SHP77 (cell line): ENCODE data around the gene KDM1A.

Source experiments
- DNase-seq, 2 experiments: peaks; one replicate each; lab custom pipeline; 2025; lab: John Stamatoyannopoulos, UW

KDM1A gene

DNA sequence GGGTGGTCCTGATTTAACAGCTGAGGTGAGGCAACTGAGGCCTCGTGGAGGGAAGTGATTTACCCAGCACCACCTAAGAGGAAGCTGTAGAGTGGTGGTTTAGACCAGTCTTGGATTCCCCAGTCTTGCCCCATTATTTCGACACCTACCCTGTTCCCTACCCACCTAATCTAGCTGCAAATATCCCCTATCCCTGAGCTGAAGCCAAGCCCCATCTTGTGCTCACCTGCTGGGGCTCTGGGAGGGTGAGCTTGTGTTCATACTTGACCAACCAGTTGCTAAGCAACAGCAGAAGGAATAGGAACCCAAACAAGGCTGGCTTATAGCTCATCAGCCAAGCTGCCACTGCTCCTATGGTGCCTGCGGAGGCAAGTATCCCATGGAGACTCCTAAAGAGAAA, 5.6 kb upstream of the KDM1A start:
- DNase-seq = peak; percentile 82 to 90

DNA sequence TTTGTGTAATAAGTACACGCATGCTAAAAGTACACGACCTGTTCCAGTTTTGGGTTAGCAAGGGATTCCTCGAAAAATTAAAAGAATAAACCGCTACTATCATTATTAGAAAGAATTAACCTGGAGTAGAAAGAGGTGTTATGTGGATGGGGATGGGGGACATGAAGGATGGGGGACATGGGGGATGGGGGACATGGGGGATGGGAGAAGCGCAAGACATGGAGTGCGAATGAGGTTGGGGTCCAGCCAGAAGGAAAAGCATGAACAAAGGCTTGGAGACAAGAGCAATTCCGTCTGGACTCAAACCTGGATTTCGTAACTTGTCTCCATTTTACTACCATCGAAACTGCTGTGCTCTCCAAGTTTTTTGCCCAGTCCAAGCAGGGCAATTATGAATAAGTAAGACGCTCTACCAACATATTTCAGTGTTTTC, 591 bp upstream of the KDM1A start:
- DNase-seq = no peak

- DNase-seq = peak; percentile 21 to 24
Observed at GRCh38 chr1:23019863-23020625, 776 bp downstream of the KDM1A start.

DNA sequence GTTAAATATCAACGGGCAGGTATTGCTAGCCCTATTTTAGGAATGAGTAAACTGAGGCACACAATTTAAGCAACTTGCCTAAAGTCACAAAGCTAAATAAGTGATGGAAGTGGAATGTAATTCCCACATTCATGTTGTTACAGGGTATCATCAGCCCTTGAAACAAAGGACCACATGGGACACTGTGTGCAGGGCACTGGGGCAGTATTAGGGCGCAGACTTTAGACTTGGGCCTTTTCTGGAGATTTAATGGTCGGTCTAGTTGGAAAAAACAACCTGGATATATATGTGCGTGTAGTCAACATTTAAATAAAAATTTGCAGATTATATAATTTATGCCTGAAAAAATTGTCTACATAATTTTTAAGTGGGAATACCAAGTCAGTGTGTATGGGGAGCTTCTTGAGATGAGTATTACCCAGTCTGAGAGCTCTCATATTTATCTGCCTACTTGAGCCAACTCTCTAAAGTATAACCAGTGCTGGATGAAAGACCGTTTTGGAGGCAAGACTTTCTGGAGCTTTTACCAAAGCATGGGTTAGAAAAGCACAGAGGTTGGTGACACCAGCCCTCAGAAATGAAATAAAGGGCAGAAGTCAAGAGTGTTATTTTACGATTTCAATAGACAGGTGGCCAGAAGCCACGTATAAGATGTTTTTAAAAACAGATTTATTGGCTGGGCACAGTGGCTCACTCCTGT, 1.6 kb downstream of the KDM1A start:
- DNase-seq = peak in 1 of 2 experiments; percentile 2

- no peak for DNase-seq
Observed at GRCh38 chr1:23021834-23022233, 2.6 kb downstream of the KDM1A start.

DNA sequence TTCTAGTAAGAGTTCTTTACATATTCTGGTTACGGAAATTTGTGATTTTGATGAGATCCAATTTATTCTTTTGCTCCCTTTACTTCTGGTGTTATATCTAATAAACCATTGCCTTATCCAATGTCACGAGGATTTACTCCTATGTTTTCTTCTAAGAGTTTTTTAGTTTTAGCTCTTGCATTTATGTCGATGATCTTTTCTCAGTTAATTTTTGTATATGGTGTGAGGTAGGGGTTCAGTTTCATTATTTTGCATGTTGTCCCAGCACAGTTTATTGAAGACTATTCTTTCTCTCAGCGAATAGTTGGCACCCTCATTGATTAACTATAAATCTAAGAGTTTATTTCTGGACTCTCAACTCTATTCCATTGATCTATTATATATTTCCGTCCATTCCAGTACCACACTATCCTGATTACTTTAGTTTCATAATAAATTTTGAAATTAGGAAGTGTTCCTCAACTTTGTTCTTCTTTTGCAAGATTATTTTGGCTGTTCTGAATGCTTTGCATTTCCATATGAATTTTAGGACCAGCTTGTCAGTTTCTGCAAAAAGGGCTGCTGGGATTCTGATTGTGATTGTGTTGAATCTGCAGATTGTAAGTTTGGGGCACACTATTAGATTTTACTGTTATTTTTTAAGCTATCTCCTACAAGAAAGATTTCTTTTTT, 4.0 kb downstream of the KDM1A start:
- no peak for DNase-seq

GRCh38 chr1:23026568-23026967, 7.3 kb downstream of the KDM1A start:
- DNase-seq = no peak

DNA sequence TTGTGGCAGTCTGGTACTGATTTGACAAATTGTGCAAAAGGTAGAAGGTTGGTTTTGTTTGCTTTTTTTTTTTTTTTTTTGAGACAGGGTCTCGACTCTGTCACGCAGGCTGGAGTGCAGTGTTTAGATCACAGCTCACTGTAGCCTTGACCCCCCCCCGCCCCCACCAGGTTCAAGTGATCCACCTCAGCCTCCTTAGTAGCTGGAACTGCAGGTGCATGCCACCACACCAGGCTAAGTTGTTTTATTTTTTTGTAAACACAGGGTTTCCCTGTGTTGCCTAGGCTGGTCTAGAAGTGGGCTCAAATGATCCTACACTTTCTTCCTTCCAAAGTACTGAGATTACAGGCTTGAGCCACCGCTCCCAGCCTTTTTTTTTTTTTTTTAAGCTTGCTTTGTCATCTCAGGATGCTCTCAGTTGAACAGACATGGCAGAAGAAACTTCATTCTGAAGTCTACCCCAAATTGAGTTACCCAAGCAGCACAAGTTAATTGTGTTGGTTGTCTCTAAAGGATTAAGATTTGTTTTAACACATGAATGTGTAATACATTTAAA, 8.2 kb downstream of the KDM1A start:
- no peak for DNase-seq

GRCh38 chr1:23029337-23029736, 10.1 kb downstream of the KDM1A start:
- no peak for DNase-seq

DNA sequence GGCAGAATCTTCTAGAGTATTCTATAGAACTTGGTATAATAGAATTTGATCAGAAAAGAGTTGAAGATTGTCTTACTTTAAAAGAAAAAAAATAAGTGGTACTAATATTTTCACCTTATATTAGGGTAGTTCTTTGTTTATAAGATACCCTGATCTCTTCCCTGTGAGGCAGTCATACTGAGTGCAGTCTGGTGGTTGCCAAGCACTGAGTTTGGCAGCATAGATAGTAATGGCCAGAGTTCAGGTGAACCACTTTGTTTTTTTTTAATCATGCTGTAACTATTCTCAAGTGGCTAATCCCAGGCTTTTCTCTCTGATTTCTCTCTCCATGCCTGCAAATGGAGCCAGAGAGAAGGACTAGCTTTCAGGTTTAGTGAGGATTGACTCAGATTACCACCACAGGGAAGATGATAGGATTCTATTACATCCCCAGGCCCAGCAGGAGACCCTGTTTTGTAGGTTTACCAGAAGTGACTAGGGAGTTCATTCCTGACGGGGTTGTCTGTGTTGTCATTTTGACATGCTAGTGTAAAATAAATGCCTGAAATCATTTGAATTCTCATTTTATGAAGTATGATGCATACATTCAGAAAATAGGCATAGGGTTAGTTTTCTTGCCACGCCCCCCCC, 16.7 kb downstream of the KDM1A start:
- DNase-seq = no peak

DNA sequence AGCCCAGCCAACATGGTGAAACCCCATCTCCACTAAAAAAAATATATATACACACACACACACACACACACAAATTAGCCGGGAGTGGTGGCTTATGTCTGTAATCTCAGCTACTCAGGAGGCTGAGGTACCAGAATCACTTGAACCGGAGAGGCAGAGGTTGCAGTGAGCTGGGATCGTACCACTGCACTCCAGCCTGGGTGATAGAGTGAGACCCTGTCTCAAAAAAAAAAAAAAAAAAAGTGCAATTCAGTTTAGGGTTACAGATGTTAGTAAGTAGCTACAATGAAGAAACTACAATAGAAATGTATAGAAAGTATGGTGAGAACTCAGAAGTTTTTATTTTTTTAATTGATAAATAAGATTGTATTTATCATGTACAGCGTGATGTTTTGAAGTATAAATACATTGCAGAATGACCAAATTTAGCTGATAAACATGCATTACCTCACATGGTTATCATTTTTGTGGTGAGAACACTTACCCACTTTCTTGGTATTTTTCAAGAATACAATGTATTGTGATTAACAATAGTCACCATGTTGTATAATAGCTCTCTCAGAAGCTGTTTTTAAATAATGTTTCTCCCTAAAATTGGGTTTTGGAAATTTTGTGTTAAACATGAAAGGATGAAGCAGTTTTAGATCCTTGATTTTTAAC, 17.9 kb downstream of the KDM1A start:
- DNase-seq = no peak

DNA sequence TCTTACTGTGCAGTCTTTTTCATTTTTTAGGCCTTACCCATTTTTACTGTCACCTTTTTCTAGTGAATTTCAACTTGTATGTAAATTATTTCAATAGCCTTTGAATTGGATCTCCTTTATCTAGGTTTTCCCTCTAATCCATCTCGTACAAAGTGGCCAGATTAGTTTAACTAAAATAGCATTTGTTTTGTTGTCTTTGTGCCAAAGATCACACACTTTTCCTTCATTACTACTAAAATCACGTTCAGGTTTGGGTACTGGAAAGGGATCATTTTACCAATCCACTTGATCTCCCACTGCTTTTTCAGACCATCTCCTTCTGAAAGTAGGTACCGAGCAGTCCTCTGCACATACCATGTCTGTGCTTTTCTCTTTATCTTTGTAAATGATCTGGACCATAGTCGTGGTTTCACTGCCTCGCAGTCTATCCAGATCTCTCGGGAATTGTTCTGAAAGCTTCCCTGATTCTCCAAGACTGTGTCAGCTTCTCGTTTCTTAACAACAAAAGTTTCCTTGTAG, 20.1 kb downstream of the KDM1A start:
- DNase-seq = no peak

DNA sequence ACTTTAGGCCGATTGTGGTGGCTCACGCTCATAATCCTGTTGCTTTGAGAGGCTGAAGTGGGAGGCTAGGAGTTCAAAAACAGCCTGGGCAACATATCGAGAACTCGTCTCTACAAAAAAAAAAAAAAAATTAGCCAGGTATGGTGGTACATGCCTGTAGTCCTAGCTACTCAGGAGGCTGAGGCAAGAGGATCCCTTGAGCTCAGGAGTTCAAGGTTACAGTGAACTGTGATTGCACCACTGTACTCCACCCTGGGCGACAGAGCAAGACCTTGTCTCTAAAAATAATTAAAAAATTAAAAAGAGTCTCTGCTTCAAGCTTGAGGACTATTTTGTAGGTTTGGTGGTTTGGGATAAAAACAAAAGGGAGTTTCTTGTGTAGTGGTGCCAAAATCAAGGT, 21.2 kb downstream of the KDM1A start:
- DNase-seq = no peak

GRCh38 chr1:23044035-23044434, 24.8 kb downstream of the KDM1A start:
- no peak for DNase-seq

- DNase-seq = no peak
Observed at GRCh38 chr1:23050201-23050600, 30.9 kb downstream of the KDM1A start.

- DNase-seq = no peak
Observed at GRCh38 chr1:23051290-23051909, 32.1 kb downstream of the KDM1A start.

DNA sequence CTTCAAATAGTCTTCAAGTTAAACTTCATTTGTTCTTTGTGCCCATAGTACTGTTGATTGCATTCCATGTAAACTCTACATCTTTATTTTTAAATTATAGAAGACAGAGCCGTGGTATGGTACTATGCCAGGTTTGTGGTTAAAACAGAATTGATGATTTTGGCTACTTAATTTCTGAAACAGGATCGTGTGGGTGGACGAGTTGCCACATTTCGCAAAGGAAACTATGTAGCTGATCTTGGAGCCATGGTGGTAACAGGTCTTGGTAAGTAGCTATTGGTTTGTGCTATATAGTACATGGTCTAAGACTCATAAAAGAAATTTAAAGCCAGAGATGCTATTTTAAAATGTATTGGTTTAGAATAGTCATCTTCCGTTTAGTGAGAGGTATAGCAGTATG, 38.0 kb downstream of the KDM1A start:
- no peak for DNase-seq

DNA sequence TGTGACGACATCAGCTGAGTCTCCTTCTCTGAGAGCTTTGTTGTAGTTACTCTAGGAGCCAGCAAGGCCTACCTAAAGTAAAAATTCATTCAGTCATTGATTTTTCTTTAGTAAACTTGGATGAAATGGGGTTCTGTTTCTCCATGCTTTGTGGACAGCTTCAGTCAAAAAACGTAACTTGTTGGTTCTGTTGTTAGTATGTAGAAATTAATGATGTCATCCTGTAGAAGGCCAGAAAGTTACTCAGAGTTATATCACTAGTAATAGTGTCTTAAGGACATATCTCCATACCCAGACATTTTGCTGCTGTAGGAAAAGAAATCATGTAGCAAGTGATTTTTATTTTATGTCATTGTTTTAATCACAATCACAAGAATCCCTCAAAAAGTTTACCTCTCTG, 43.0 kb downstream of the KDM1A start:
- DNase-seq = no peak

DNA sequence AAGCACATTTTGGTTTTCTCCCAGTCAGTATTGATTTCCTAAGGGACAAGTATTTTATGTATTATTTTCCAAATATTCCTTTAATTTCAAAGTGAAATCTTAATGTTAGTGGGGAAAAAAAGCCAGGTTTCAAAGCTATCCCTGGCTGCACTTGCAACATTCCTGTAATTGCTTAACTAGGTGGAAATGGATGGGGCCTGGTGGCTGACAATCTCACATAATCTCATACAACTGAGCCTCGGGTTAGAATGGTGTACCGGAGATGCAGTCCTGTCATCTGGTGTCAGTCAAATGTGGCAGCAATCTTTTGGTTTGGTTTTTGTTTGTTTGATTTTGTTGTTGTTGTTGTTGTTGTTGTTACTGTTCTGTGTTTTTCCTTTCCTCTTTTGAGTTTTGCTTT, 46.1 kb downstream of the KDM1A start:
- DNase-seq = no peak

- no peak for DNase-seq
Observed at GRCh38 chr1:23066075-23066474, 46.8 kb downstream of the KDM1A start.

DNA sequence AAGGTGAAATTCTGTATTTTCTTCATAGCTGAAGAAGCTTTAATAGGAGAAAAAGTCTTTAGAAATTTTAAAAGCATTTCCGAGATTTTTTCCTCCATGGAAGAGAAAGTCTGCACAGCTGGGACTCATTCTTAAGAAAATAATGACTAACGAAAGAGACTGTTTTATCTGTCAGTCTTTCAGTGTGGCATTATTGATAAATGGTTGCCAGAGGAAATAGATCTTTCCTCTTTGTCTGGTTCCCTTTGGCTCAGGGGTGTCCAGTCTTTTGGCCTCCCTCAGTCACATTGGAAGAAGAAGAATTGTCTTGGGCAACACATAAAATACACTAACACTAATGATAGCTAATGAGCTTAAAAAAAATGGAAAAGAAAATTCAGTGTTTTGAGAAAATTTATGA, 49.9 kb downstream of the KDM1A start:
- no peak for DNase-seq
